Left renal pelvis (tissue), 4 donors: ENCODE measurements around the gene ACKR2. TPM values are rescaled to one million over a fixed set of nuclear protein-coding genes. Genes with fewer than 3 reads are reported as not detected.
A peak's percentile ranks its signal among the peaks of the same experiment; 100 is the strongest.

Source experiments
- DNase-seq, 4 donors: peaks; one replicate each; pipeline ENCODE4 v3.0.0-alpha.2; 2013; ENCODE audit warnings: low read depth in 4 of 4, low spot score in 3 of 4
- polyA plus RNA-seq, 4 donors: library from polyadenylated mRNA; unstranded; fragments of 120-200 nt; gene quantifications; one replicate each; pipeline ENCODE4 v1.2.1, GENCODE V29; 2013; ENCODE audit not compliant: insufficient read length in 4 of 4

Gene ACKR2
- polyA plus RNA-seq, 4 donors = 1.2 to 3.5 (median 2.3) TPM

DNA sequence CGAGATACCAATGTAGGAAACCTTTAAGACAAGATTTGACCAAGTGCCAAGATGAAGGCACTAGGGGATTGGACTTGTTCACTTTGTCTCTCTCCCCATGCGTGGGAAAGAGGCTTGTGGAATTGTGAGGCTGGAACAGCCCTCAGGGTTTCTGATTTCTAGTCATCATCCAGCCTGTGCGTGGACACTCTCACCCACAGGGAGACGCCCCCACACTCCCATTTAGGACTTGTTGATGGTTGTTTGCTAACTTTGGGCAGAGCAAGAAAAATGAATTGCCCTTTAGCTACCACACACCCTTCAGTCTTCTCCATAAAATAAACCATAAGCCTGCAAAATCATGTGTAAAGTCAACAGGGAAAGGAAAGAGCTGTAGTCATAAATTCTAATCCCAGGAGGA is 18.4 kb downstream of the ACKR2 start:
- no peak for DNase-seq

DNA sequence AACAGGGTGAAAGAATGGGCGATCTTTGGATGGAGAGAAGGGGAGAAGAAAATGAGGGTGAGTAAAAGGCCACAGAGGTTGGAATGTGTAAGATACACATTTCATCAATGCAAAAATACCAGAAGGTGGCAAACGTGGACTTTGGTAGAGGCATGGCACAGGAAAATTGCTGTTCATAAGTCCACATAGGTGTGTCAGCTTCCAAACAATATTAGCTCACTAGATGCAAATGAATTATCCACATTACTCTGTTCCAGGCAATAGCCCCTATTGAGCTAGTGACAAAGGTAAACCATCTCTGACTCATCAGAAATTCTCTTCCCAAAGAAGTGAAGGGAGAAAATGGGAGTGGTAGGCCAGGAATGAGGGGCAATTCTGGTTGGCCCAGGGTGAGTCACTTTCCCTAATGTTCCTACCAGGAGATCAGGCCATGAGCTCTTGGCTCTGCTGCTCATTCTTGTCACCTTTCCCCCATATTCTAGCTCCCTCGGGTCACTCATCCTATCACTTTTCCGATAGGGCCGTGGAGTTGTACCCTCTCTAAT is 19.9 kb downstream of the ACKR2 start:
- DNase-seq = no peak

DNA sequence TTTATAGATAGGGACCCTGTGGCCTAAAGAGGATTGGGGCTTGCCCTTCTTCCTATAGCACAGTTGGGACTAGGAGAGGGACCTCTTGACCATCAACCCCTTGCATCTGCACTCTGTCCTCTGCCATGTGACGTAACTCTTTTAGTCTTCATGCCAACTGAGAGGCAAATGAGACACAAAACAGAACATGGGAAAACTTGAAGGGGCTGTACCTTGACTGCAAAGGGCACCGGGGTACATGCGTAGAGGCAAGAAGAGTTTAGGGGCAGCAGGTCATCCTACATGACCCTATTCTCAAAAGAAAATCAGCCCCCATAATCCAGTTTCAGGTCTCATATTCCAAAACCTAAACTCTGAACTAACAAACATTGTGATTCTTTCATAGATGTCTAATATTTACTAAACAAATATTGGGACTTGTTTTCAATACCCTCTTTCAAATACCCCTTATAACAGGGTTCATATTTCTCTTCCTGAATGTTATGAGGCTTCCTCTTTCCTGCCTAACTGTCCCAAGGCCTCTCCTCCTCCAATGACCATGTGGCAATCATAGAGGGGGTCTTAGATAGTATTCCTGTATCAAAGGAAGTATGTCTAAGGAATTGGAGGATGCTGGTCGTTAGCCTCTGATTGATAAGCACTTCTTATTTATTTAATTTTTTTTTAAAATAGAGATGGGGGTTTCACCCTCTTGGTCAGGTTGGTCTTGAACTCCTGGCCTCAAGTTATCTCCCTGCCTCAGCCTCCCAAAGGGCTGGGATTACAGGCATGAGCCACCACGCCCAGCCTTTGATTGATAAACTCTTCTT is 20.6 kb downstream of the ACKR2 start:
- DNase-seq = no peak

DNA sequence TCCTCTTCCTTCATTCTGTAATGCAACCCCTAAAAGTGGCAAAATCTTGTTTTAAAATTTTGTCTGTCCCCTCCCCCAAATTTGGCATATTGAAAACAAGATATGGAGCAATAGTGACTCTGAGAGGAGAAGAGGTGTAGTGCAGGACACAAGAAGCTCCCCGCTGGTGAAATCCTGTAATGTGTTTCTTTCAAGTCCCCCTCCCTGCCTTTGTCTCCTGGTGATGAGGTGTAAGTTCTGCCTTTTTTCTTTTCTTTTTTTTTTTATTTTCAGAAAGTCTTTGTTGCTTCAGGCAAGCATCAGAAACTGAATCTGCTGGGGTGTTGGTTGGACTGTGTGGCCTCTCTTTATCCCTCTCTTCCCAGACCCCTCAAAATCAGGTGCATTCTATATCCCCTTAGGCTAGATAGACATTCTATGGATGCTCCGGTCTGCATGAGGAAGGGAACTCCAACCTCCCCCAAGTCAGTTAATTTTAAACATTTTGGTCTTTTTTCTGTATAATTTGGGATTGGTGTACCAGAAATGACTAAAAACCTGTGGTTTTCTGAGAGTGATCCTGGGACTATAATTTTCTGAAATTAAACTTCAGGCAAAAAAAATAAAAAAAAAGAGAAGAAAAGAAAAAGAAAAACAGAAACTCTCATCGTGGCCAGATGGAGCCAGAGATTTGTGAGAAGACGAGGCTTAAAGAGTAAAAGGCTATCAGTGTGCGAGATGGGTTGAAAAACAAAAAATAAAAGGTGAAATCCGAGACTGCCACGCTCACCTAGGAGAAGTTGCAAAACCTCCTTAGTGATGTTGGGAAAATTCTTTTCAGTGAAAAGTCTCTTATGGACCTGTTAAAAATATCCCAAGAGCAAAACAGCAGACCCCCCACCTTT is 21.4 kb downstream of the ACKR2 start:
- no peak for DNase-seq

DNA sequence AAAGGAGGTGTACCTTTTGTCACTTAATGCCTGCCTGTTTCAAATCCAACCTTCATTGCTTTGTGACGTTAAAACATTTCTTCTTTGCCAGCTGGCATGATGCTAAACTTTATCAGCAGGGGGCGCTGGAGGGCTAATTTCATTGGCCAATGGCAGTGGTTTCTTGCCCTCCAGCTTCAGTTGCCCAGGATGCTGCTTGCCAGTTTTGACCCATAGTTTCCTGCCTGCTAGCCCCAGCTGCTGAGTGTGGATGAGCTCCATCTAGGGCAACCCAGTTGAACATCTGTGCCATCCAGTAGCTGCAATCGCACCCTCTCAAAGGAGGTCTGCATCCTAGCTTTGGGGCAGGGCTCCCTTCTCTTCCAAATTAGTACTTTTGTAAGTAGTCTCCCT is 22.1 kb downstream of the ACKR2 start:
- DNase-seq = peak in 1 of 4 donors; percentile 35

DNA sequence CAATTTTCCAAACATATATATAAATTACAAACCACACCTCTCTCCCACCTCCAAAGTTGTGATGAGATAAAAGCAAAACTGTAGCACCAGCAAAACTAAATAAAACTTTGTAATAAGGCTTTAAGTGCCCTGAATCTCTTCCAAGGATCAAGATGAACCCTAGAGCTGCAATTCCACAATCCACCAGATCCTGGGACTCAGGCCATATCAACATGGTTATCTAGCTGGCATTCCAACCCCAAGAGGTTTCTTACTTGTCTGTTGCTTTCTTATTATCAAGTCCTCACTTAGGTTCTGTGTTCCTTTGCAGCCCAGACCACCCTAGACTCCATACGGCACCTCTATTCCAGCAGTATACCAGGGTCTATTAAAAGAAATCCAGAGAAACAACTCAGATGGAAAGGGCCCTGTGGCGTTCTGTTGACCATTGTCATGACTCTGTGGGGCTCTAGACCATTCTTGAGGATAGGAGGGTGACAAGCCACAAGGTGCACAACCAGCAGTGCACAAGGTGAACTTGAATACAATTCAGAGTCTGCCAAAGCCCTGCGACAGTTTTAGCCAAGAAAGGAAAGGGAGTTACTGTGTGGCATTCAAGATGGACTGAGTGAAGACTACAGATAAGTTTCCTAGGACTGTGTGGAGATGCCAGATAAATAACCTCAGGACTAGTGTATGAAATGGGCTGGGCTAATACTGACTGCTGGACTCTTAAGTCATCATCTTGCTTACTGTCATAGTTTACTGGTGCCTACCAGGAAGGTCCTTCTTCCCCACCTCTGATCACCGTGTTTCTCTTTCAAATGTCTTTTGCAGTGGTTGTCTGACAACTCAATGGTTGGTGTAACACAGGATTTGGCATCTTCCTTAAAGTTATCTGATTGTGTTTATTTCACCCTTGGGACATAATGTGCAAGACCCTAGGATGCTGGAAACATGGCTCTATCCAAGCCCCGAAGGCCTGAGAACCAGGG is 27.2 kb downstream of the ACKR2 start:
- DNase-seq = no peak

DNA sequence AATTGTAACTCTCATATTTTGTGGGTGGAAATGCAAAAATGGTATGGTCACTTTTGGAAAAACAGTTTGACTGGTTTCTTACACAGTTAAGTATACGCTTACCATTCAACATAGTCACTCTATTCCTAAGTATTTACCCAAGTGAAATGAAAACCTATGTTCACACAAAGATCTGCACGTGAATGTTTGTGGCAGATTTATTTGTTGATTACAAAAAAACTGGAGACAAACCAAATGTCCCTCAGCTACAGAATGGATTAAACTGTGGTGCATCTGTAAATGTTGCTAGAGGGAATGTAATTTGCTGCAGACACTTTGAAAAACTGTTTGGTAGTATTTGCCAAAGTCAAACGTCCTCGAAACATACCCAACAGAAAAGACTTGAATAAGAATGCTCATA is 29.3 kb downstream of the ACKR2 start:
- no peak for DNase-seq

DNA sequence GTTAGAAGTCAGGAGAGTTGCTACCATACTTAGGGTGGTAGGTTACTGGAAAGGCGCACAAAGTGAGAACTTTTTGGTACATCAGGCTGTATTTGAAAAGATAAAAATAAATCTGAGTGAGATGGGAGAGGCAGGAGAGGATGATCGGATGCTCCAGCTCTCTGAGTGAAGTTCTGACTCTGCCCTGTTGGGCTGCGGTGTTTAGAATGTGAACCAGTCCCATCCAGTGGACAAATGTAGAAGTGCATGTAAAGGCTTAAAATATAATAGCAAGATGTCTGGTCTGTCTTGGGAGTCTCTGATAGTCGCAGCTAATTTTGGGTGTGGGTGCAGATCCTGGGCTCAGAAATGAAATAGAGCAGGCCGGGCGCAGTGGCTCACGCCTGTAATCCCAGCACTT is 30.4 kb downstream of the ACKR2 start:
- peak in 1 of 4 donors; percentile 40 for DNase-seq

DNA sequence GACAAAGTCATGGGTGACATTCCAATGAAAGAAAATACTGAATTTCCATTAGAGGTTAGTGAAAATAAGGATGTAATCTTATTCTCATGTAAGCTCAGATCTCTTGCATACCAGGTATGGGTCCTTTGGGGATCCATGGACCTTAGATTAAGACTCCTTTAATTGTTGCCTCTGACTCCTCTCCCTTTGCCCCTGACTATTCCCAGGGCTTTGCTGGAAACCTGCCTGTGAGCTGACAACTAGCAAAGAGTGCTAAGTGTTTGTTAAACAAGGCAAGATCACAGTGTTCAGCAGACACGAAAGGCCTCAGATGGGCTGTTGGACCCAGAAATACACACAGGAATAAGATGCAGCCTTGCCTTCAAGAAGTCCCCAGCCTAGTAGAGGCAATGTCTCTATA is 32.1 kb downstream of the ACKR2 start:
- DNase-seq = no peak

DNA sequence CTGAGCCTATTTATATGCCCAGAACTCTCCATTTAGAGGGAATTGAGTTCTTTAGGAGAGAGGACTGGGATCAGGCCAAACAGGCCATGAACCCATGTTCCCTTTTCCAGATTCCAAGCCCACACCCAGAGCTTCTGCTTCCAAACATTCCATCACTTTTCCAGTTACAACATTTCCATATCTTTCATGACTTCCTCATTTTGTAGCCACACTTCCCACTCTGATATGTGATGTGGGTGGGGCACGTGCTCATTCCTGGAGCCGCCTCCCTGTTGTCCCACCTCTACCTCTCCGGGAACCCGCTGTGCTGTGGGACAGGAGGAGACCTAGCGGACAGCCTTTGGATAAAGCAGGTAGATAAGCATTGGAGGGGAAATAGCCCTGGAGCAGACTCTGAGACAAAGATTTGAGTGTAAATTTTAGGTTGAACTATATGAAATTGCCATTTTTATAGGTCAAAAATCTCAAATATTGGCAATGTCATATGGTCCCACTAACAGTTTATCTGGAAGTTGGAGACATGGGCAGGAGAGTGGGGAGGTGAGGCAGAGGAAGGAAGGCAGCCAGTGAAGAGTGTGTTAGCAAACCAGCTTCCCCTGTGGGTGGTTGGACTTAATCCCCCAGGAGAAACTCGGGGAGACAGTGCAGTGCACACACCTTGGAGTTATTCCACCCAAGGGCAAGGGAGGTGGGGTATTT is 34.6 kb downstream of the ACKR2 start:
- no peak for DNase-seq

DNA sequence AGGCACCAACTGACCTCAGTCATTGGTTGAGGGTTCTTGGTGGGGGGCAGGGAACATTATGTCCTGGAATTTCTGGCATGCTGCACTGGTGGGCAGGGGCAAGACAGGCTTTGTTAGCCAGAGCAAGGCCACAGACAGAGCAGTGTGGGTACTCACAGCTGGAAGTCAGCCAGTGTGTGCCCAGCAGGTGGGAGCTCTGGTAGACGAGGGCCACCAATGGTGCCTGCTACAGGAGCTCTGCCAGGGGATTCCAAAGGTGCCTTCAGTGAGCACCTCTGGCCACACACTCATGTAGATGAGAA is 35.1 kb downstream of the ACKR2 start:
- no peak for DNase-seq

DNA sequence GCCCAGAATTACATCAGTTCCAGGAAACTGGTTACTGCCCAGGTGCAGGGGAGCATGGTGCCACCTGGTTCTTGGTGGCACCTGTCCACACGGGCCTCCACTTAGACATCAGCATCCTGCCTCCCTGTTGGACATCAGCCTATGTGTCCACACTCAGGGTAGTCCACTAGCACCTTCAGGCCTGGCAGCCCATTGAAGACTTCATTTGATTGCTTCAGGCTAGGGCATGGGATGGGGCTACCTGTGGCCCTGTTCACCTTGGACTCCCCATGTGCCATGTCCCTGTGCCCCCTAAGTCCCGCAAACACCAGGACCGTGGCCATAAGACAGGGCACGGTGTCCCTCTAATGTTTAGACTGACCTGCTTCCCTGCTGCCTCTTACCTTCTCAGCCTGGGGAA is 35.6 kb downstream of the ACKR2 start:
- DNase-seq = no peak

DNA sequence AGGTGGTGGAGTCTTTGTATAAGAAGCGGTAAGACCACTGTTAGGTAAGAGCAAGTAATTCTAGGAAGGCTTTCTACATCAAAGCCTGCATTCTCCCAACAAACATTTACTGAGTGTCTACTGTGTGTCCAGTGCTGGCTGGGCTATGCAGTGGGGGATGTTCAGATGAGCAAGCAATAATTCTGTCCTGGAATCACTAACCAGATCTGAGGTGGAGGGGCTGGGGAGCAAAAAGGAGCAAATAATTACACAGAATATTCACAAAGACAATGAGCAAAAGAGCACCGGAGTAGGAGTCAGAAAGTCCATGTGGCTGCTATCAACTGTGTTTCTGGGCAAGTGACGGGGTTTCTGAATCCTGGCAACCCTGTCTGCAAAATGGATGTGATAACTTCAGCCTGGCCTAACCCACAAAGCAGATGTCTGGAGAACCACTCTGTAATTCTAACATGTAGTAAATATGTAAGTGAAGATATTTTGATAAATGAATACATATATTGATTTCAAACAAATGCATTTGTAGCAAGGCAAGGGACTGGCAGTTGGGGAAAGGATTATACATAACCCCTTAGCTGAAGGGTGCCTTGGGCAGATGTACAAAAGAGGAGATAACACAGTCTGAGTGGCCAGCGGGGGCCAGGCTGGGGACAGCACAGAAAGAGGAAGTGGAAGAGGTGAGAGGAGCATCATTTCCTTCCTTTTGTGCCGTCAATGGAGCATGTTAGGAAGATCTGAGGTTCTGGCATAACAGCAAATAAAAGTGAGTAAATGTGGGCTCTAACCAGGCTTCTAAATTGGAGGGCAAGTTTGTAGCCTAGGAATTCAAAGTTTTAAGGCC is 37.7 kb downstream of the ACKR2 start:
- no peak for DNase-seq

DNA sequence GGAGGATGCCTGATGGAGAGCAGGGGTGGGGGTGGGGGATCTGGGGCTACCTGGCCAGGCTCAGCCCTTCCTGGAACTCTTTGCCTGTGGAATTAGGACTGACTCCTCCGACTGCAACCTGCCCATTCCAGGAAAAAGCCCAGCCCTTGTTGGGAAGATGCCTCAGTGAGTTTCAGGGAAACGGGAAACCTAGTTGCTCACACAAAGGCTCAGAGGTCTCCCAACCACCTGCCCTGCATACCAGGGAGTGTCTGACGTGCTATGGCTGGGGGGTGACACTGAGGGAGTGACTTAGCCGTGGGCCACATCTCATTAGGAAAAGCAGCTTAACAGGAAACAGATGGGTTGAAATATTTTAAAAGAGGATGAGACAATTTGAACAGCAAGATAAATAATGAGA is 38.5 kb downstream of the ACKR2 start:
- no peak for DNase-seq

DNA sequence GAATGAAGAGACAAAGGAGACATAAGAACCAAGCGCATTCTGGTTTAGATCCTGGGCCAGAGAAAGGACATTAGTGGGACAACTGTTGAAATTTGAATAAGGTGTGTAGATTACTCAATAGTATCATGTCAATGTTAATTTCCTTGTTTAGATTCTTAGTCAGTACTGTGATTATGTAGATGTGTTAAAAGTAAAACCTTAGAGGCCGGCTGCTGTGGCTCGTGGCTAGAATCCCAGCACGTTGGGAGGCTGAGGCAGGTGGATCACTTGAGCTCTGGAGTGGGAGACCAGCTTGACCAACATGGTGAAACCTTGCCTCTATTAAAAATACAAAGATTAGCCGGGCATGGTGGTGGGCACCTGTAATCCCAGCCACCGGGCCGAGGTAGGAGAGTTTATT is 39.8 kb downstream of the ACKR2 start:
- DNase-seq = no peak

DNA sequence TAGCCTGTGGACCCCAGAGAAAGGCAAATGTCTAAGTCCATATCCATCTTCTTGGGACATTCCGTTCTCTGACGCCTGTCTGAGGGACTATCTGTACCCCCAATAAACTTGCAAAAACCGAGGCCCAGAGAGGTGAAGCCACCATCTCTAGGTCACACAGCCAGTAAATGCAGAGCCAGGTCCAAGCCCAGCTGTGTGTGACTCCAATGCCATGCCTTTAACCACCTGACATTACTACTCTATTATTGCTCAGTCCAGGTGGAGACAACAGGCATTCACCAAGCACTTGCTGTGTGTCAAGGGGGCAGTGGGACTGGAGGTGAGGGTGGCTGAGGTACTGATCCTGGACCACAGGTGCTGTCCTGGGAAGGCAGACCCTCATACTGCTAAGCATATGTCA is 41.0 kb downstream of the ACKR2 start:
- no peak for DNase-seq

DNA sequence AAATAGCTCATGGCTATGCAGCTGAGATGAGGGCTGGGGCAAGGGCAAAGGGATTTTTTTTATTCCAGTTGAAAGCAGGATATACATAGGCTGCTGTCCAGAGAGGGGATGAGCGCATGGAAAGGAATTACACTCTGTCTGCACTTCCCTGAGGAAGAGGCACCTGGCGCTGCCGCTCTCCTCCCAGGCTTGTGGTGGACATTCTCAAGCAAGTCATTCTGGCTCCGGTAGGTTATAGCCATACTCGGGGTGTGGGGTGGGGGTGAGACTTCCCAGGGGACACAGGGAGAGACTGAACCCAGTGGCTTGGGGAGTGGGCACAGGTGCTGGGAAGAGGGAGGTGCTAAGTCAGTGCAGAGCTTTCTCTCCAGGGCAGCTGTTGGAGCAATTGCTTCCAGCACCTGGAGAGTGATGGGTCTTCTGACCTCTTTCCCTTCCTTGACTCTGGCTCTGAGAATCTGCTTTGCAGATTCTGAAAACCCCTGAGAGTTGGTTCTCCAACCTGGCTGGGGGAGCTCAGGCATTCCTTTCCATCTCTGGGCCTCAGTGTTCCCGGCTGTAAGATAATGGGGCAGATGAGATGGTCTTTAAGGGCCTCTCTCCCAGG is 42.1 kb downstream of the ACKR2 start:
- no peak for DNase-seq

DNA sequence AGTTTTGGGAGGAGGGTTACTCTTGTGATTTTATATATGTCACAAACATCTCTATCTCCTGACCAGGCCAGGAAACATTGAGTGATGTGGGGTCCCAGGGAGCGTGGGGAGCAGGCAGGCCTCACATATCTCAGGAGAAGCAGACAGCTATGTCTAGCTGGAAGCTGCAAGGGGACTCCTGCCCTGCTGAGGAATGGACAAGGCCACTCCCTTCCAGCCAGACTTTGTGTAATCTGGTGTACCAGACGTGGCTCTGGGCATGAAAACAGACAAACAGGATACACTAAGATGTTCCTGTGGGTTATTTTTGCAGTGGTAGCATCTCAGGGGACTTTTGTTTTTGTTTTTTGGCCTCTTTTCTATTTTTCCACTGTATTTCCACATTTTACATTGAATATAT is 43.2 kb downstream of the ACKR2 start:
- DNase-seq = no peak

DNA sequence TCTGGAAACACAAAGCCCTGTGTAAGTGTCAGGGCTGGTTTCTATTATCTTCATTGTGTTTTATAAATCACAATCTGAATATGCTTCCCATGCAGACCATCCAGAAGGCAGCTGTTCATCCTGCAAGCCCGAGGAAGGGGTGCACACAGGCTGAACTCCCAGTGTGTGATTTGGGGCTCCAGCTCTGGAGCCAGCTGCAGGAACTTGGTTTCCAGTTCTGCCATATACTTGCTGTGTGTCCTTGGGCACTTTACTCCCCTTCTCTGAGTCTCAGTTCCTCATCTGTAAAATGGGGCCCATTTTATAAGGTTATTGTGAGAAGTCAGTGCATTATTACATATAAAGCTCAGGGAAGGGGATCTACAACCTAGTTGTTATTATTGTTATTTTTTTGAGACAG is 43.8 kb downstream of the ACKR2 start:
- DNase-seq = no peak
